CD4-positive, alpha-beta memory T cell (primary cell): ENCODE results near the gene ARAP2. TPM values are rescaled to one million over a fixed set of nuclear protein-coding genes. Genes with fewer than 3 reads are reported as not detected.
"Not testable (repeated sequence)": the region's sequence is repeated elsewhere in the genome, so short reads cannot be mapped to it uniquely, and the experiment has no call there.

ENCODE experiments used
- CTCF ChIA-PET: fragments of 350-600 bp; sonication (Branson Sonifier 250); formaldehyde crosslinking; loops from one replicate; lab custom pipeline; 2021; ENCODE audit warnings: inconsistent platforms; ENCODE audit not compliant: partially characterized antibody; lab: Charles Lee
- POLR2A ChIA-PET: fragments of 350-600 bp; sonication (Branson Sonifier 250); formaldehyde crosslinking; loops from one replicate; lab custom pipeline; 2021; ENCODE audit not compliant: partially characterized antibody; lab: Charles Lee
- DNase-seq, 5 donors: peaks; one replicate each; pipeline versions ENCODE4 v3.0.0 to v3.0.0-alpha.2; 2020 to 2022; ENCODE audit warnings: mixed read lengths in 1 of 5
- H3K27ac ChIP-seq: one replicate; pipeline ENCODE4 v1.7.0; 2013; ENCODE audit warnings: low read depth, low read length
- H3K27me3 ChIP-seq: 2 replicates; pipeline ENCODE4 v1.7.0; 2013; ENCODE audit warnings: mild to moderate bottlenecking, low read length, moderate library complexity; ENCODE audit not compliant: insufficient read depth
- H3K36me3 ChIP-seq: 2 replicates; pipeline ENCODE4 v1.7.0; 2013; ENCODE audit warnings: mild to moderate bottlenecking, low read length, moderate library complexity; ENCODE audit not compliant: insufficient read depth
- H3K4me1 ChIP-seq: 2 replicates; pipeline ENCODE4 v1.7.0; 2013; ENCODE audit warnings: mild to moderate bottlenecking, low read length, moderate library complexity; ENCODE audit not compliant: insufficient read depth
- H3K4me3 ChIP-seq, 2 donors: one replicate each; pipeline ENCODE4 v1.7.0; 2013; ENCODE audit warnings: low read length in 2 of 2, mild to moderate bottlenecking in 1 of 2
- H3K9me3 ChIP-seq, 2 donors: one replicate each; pipeline ENCODE4 v1.7.0; 2013; ENCODE audit warnings: low read length in 2 of 2, control low read depth in 1 of 2; ENCODE audit not compliant: control insufficient read depth in 1 of 2
- H3K27ac Mint-ChIP-seq, 7 donors: one replicate each; pipeline ENCODE4 v1.8.0; 2020 to 2021; ENCODE audit warnings: mixed read lengths in 7 of 7, mild to moderate bottlenecking in 6 of 7, inconsistent platforms in 3 of 7, moderate library complexity in 3 of 7
- H3K27me3 Mint-ChIP-seq, 2 donors: one replicate each; pipeline ENCODE4 v1.8.0; 2020 to 2021; ENCODE audit warnings: mixed read lengths in 2 of 2
- H3K36me3 Mint-ChIP-seq, 2 donors: one replicate each; pipeline ENCODE4 v1.8.0; 2020 to 2021; ENCODE audit warnings: mixed read lengths in 2 of 2, inconsistent platforms in 1 of 2, mild to moderate bottlenecking in 1 of 2
- H3K4me1 Mint-ChIP-seq, 4 donors: one replicate each; pipeline ENCODE4 v1.8.0; 2020 to 2021; ENCODE audit warnings: mixed read lengths in 4 of 4, mild to moderate bottlenecking in 1 of 4
- H3K4me3 Mint-ChIP-seq, 8 donors: one replicate each; pipeline ENCODE4 v1.8.0; 2020 to 2021; ENCODE audit warnings: mixed read lengths in 8 of 8, mild to moderate bottlenecking in 7 of 8, moderate library complexity in 6 of 8, inconsistent platforms in 3 of 8
- H3K9me3 Mint-ChIP-seq, 8 donors: one replicate each; pipeline ENCODE4 v1.8.0; 2020 to 2021; ENCODE audit warnings: mixed read lengths in 8 of 8, mild to moderate bottlenecking in 5 of 8, inconsistent platforms in 3 of 8, moderate library complexity in 1 of 8
- intact Hi-C: fragments of 100-400 bp; cut with micrococcal nuclease; formaldehyde crosslinking; loops from one replicate; pipeline ENCODE4 v1.15.1; 2023
- polyA plus RNA-seq, 2 donors: library from polyadenylated mRNA; unstranded; fragments of 300-500 nt; fragmentation: Illumina TruSeq; gene quantifications; one replicate each; pipeline ENCODE4 v1.2.3, GENCODE V29; 2021
- total RNA-seq, 2 experiments: library from RNA; stranded (reverse); gene quantifications; one replicate each; pipeline ENCODE4 v1.2.3, GENCODE V29; 2021

Gene ARAP2
- total and polyA plus RNA-seq, 4 experiments from 2014 or later = 19.7 to 97.4 (median 59.3) TPM

- intact Hi-C loops = loop anchor here (5.0 kb wide), 1 partner anchor 94 kb away; no protein-coding TSS in a partner anchor
- no peaks in the 10 kb centered on the region for H3K27me3 ChIP-seq
- POLR2A ChIA-PET = interaction anchor here (3.6 kb wide), 1 partner anchor 51 kb away, joined by 13 read pairs; the partner anchor contains the start of gene ARAP2
- Mint-ChIP-seq H3K36me3 (peaks cover 19 to 22% of the 10 kb centered on the region in 2 donors), H3K4me1 (peaks cover 36 to 67% (median 47%) of the 10 kb centered on the region in 4 donors), H3K4me3 (peak overlapping the region in 3 of 8 donors; percentile 16 to 54 (median 24)), H3K9me3 (no peaks in the 10 kb centered on the region), H3K27ac (peak overlapping the region in 4 of 7 donors; percentile 31 to 63 (median 49)), H3K27me3 (no peaks in the 10 kb centered on the region)
- H3K36me3 ChIP-seq = no peaks in the 10 kb centered on the region
- H3K4me1 ChIP-seq = peaks cover 46% of the 10 kb centered on the region
- no peak overlapping the region for H3K4me3 ChIP-seq
- H3K9me3 ChIP-seq = no peaks in the 10 kb centered on the region
- no peak for DNase-seq
- H3K27ac ChIP-seq = no peak overlapping the region
- CTCF ChIA-PET = interaction anchor here (1.3 kb wide), 1 partner anchor 9 kb away, joined by 4 read pairs; no protein-coding TSS in a partner anchor
Measured at GRCh38 chr4:36192922-36193321, 51.4 kb downstream of the ARAP2 start.

DNA sequence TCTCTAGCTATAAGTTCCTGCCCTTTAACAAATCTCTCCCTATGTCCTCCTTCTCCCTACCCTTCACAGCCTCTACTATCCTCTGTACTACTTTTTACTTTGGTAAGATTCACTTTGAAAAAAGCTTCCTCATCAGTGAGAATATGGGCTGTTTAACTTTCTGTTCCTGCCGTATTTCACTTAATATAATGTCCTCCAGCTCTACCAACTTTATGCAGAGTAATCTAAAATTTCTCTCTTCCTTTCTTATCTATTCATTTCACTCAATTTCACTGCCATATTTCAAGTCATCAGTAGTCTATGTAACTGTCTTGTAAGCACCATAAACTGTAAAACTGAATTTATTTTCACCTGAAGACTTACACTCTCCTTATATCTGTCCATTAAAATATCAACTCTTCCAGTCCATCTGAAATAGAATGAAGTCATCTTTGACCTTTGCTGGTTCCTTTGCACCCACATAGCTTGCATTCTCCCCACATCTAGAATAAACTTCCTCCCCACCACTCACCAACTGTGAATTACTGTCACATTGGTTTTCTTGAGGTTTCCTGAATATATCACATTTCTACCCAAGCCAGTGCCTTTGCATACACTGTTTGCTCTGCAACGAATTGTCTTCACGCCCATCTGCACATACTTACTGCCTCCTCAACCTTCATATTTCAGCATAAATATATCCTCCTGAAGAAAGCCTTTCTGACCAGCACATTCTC, 54.6 kb downstream of the ARAP2 start:
- no peaks in the 10 kb centered on the region for H3K27me3 ChIP-seq
- peak; percentile 14 to 39 (median 19) for DNase-seq
- H3K27ac Mint-ChIP-seq = peak overlapping the region; percentile 24 to 76 (median 53)
- no peaks in the 10 kb centered on the region for H3K9me3 Mint-ChIP-seq
- peaks cover 23 to 40% (median 32%) of the 10 kb centered on the region in 4 donors for H3K4me1 Mint-ChIP-seq
- intact Hi-C loops = loop anchor here (5.0 kb wide), 1 partner anchor 98 kb away; no protein-coding TSS in a partner anchor
- peaks cover 5% of the 10 kb centered on the region for H3K36me3 ChIP-seq
- ChIA-PET POLR2A (interaction anchor here (0.7 to 1.3 kb wide), 5 partner anchors 9 to 97 kb away, joined by 3 to 9 read pairs (median 3); partner anchors contain the start of gene ARAP2), CTCF (interaction anchor here (1.0 to 1.3 kb wide), 3 partner anchors 12 to 209 kb away, joined by 3 to 4 read pairs (median 3); no protein-coding TSS in a partner anchor)
- H3K27ac ChIP-seq = no peak overlapping the region
- H3K27me3 Mint-ChIP-seq = no peaks in the 10 kb centered on the region
- H3K36me3 Mint-ChIP-seq = peaks cover 29% of the 10 kb centered on the region in 2 donors
- H3K9me3 ChIP-seq = no peaks in the 10 kb centered on the region
- peak overlapping the region in 7 of 8 donors; percentile 32 to 70 (median 51) for H3K4me3 Mint-ChIP-seq
- H3K4me3 ChIP-seq = no peak overlapping the region
- H3K4me1 ChIP-seq = peaks cover 42% of the 10 kb centered on the region

- DNase-seq = peak in 4 of 5 donors; percentile 2 to 20 (median 15)
- Mint-ChIP-seq H3K36me3 (peaks cover 25 to 36% of the 10 kb centered on the region in 2 donors), H3K27ac (peak overlapping the region in 1 of 7 donors; percentile 17), H3K4me1 (peaks cover 22 to 36% (median 29%) of the 10 kb centered on the region in 4 donors), H3K27me3 (no peaks in the 10 kb centered on the region), H3K4me3 (no peak overlapping the region), H3K9me3 (no peaks in the 10 kb centered on the region)
- intact Hi-C loops = no loop called here
- Histone ChIP-seq H3K4me3 (no peak overlapping the region), H3K36me3 (peaks cover 5% of the 10 kb centered on the region), H3K9me3 (no peaks in the 10 kb centered on the region), H3K27me3 (no peaks in the 10 kb centered on the region), H3K27ac (no peak overlapping the region), H3K4me1 (peaks cover 42% of the 10 kb centered on the region)
- ChIA-PET CTCF (interaction anchor here (1.2 to 1.3 kb wide), 2 partner anchors 53 to 211 kb away, joined by 3 read pairs; no protein-coding TSS in a partner anchor), POLR2A (no interaction called here)
Measured at GRCh38 chr4:36187723-36188333, 56.5 kb downstream of the ARAP2 start.

DNA sequence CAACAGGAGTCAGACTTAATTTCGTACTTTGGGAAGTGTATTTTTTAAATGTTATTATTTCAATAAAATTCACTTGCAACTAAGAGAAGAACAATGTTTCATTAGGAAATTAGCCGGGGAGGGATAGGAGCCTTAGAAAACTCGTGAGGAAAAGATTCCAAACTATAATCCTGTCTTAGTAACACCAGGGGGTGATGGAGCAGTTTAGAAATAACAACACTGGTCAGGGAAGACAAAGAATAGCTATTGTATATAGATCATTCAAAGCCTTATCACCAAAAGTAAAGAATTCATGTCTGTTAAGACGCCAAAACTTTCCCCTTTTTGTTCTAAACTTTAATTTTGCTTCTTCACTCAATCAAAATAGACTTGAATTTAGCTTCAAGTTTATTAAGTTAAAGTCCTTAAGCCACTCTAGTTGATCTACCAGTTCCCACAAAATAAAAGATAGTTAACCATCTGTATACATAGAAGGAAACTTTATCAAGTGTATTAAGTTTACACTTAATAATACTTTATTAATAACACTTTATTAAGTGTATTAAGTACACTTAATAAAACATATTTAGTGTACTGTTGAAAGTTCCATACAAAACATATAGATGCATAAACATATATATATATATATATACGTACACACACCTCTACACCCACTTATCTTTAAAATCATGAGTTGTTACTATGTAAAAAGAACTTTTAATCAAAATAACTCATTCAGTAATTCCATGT, 60.5 kb downstream of the ARAP2 start:
- intact Hi-C loops = no loop called here
- no peaks in the 10 kb centered on the region for H3K9me3 Mint-ChIP-seq
- ChIA-PET CTCF (interaction anchor here (1.0 to 1.4 kb wide), 3 partner anchors 8 to 216 kb away, joined by 4 to 5 read pairs (median 4); no protein-coding TSS in a partner anchor), POLR2A (no interaction called here)
- H3K36me3 Mint-ChIP-seq = peaks cover 19 to 48% of the 10 kb centered on the region in 2 donors
- no peaks in the 10 kb centered on the region for H3K9me3 ChIP-seq
- peaks cover 5% of the 10 kb centered on the region for H3K36me3 ChIP-seq
- H3K27ac Mint-ChIP-seq = peak overlapping the region in 1 of 7 donors; percentile 59
- no peak overlapping the region for H3K4me3 Mint-ChIP-seq
- H3K4me1 Mint-ChIP-seq = peaks cover 10 to 14% (median 11%) of the 10 kb centered on the region in 4 donors
- no peak for DNase-seq
- H3K27me3 Mint-ChIP-seq = no peaks in the 10 kb centered on the region
- H3K27me3 ChIP-seq = no peaks in the 10 kb centered on the region
- H3K27ac ChIP-seq = no peak overlapping the region
- H3K4me3 ChIP-seq = no peak overlapping the region
- H3K4me1 ChIP-seq = peaks cover 9% of the 10 kb centered on the region

DNA sequence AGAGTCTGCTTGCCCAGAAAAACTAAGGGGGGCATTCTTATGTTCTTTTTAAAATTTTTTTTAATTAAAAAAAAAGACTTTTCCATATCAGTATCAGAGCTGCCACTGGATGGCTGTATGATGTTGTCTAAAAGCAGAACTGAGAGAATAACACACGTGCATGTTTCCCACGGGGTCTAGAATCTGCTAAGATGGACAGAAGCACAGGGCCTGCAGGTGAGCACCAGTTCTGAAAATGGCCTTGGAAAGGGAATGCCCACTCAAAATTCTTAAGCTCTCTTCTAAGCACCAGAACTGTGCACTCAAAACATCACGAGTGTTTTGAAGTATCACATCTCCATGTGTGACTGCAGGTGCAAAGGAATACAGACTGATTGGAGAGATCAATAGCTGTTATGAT, 61.1 kb downstream of the ARAP2 start:
- H3K36me3 ChIP-seq = peaks cover 5% of the 10 kb centered on the region
- POLR2A ChIA-PET = no interaction called here

GRCh38 chr4:36182315-36182714, 62.0 kb downstream of the ARAP2 start:
- H3K27ac Mint-ChIP-seq, DNase-seq, H3K4me1 ChIP-seq, H3K9me3 Mint-ChIP-seq, intact Hi-C loops, H3K27me3 Mint-ChIP-seq, H3K27me3 ChIP-seq, H3K4me3 ChIP-seq, H3K4me3 Mint-ChIP-seq, POLR2A ChIA-PET, H3K27ac ChIP-seq, H3K9me3 ChIP-seq: not testable (repeated sequence)
- peaks cover 10% of the 10 kb centered on the region for H3K36me3 ChIP-seq
- peaks cover 9 to 13% (median 11%) of the 10 kb centered on the region in 4 donors for H3K4me1 Mint-ChIP-seq
- CTCF ChIA-PET = interaction anchor here (0.6 kb wide), 1 partner anchor 20 kb away, joined by 3 read pairs; no protein-coding TSS in a partner anchor
- peaks cover 21 to 57% of the 10 kb centered on the region in 2 donors for H3K36me3 Mint-ChIP-seq

More for the DNA sequence above, 61.1 kb downstream of the ARAP2 start:
- peaks cover 9 to 14% (median 13%) of the 10 kb centered on the region in 4 donors for H3K4me1 Mint-ChIP-seq
- Histone ChIP-seq H3K4me3 (no peak overlapping the region), H3K4me1 (peaks cover 3% of the 10 kb centered on the region), H3K27me3 (no peaks in the 10 kb centered on the region), H3K9me3 (no peaks in the 10 kb centered on the region), H3K27ac (no peak overlapping the region)
- CTCF ChIA-PET = interaction anchor here (1.0 to 1.4 kb wide), 3 partner anchors 9 to 216 kb away, joined by 4 to 5 read pairs (median 4); no protein-coding TSS in a partner anchor
- no peaks in the 10 kb centered on the region for H3K9me3 Mint-ChIP-seq
- intact Hi-C loops = no loop called here
- no peak overlapping the region for H3K27ac Mint-ChIP-seq
- no peak for DNase-seq
- H3K27me3 Mint-ChIP-seq = no peaks in the 10 kb centered on the region
- H3K36me3 Mint-ChIP-seq = peaks cover 24 to 53% of the 10 kb centered on the region in 2 donors
- H3K4me3 Mint-ChIP-seq = no peak overlapping the region
